ENCODE data around the gene CHRNA5.
A peak's percentile ranks its signal among the peaks of the same experiment; 100 is the strongest.

Gene CHRNA5

DNA sequence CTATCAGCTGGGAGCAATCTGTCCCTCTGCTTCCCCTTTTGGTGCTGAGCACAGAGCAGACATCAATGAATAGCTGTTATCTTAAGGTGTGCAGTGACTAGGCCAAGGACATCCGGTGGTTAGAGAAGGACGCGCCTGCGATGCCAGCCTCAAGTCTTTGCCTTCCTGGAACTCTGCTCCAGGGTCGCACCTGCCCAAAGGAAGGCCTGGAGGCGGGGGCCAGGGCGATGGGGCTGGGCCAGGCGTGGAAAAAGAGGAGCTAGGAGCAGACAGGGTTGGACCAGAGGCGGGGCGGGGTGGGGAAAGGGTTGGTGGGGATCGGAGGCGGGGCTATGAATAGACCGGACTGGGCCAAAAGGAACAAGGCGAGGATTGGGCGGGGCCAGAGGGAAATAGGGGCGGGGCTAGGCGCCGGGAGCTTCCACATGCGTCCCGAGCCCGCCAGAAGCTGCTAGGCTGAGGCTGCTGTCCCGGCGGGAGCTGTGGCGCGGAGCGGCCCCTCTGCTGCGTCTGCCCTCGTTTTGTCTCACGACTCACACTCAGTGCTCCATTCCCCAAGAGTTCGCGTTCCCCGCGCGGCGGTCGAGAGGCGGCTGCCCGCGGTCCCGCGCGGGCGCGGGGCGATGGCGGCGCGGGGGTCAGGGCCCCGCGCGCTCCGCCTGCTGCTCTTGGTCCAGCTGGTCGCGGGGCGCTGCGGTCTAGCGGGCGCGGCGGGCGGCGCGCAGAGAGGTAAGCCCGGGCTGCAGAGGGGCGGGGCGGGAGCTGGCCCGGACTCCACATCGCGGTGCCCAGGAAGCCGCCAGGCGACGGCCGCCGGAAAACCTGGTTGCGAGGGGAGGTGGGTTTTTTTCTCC is at the start of gene CHRNA5:
TSS of gene CHRNA5 (plus strand) at position 424 of the 854 bp plus-strand sequence. CDS start at position 624, 200 bp downstream.
- TF ChIP-seq GATA3 (IDR thresholded peaks at IDR 0.05; ENCODE audit: low read depth, low read length) (no peak), GATA2 (IDR thresholded peaks at IDR 0.05; ENCODE audit: low read depth, low read length) (no peak)

DNA sequence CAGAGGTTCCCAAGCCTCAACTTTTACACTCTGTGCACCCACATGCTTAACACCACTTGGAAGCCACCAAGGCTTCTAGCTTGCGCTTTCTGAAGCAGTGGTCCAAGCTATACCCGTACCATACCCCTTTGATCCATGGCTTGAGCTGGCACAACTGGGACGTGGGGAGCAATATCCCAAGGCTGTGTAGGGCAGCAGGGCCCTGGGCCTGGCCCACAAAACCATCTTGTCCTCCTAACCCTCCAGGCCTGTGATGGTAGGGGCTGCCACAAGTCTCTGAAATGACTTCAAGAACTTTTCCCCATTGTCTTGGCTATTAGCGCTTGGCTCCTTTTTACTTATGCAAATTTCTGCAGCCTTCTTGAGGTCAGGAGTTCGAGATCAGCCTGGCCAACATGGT is 41.1 kb upstream of the CHRNA5 start:
- no peak for TF ChIP-seq GATA2 (IDR thresholded peaks at IDR 0.05; ENCODE audit: low read depth, low read length)
- no peak for TF ChIP-seq GATA3 (IDR thresholded peaks at IDR 0.05; ENCODE audit: low read depth, low read length)

DNA sequence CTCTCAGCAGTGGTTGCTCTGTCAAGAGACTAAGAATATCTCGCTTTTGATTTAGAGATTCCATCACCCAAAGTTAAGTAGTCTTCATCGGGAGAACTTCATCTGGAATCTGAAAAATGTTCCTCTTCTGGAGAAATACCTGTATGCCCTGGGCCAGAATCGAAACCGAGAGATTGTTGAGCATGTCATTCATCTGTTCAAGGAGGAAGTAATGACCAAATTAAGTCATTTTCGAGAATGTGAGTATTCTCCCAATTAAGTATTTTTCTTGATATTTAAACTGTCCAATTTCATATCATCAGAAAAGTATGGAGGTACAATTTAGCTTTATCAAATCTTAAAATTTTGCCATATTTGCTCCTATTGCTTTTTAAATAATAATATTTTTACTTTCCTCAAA is 38.0 kb upstream of the CHRNA5 start:
- TF ChIP-seq GATA2 (IDR thresholded peaks at IDR 0.05; ENCODE audit: low read depth, low read length) (no peak), GATA3 (IDR thresholded peaks at IDR 0.05; ENCODE audit: low read depth, low read length) (no peak)

DNA sequence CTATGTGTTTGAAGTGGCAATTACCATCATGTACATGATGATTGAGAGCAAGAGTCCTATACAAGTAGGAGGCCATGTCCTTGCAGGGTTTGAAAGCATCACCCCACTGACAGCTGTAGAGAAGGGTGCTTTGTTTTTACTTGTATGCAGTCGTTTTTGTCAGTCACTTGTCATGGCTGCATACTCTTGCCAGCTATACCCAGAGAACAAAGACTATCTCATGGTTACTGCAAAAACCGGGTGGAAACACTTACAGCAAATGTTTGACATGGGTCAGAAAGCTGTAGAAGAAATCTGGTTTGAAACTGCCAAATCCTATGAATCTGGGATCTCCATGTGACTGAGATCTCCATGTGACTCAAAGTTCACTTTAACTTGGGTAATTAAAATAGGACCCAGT is 32.0 kb upstream of the CHRNA5 start:
- no peak for TF ChIP-seq GATA3 (IDR thresholded peaks at IDR 0.05; ENCODE audit: low read depth, low read length)
- TF ChIP-seq GATA2 (IDR thresholded peaks at IDR 0.05; ENCODE audit: low read depth, low read length): no peak

DNA sequence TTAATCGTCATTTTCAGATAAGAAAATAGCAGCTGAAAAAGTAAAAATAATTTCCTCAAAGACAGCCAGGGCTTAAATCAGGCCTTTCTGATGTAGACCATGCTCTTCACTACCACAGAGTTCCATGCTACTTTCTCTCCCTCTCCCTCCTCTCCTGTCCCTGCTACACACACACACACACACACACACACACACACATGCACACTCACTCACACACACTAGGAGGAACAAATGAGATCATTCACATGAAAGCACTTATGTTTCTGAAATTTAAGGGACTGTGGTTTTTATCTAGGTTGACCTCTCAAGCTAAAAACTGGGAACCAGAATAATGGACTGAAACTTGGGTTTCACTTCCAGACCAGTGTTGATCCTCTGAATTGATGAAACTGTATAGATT is 29.2 kb upstream of the CHRNA5 start:
- TF ChIP-seq GATA2 (IDR thresholded peaks at IDR 0.05; ENCODE audit: low read depth, low read length): no peak
- TF ChIP-seq GATA3 (IDR thresholded peaks at IDR 0.05; ENCODE audit: low read depth, low read length): no peak

DNA sequence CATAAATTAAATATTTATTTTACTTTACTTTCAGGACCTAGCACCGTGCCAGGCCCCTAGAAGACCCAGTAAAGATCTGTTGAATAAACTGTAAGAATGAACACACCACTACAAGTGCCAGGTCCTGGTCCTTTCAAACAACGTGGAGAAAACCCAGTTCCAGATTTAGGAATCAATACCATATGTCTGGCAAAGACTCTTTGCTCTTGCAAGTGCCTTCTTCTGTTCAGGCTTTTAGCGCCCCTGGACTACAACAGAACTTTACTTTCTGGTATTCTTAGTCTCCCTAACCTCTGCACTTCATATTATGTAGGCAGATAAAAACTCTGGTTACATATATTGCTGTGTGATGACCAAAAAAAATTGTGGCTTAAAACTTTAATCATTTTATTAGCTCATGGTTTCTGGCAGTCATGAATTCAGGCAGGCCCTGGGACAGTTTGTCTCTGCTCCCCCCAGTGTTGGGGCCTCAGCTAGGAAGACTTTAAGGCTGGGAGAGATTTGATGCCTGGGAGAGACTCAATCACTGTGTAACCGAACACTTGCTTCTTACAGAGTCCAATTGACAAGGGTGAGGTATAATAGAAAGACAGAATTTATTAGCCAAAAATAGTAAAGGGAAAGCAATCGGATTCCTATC is 27.9 kb upstream of the CHRNA5 start:
- no peak for TF ChIP-seq GATA3 (IDR thresholded peaks at IDR 0.05; ENCODE audit: low read depth, low read length)
- no peak for TF ChIP-seq GATA2 (IDR thresholded peaks at IDR 0.05; ENCODE audit: low read depth, low read length)

DNA sequence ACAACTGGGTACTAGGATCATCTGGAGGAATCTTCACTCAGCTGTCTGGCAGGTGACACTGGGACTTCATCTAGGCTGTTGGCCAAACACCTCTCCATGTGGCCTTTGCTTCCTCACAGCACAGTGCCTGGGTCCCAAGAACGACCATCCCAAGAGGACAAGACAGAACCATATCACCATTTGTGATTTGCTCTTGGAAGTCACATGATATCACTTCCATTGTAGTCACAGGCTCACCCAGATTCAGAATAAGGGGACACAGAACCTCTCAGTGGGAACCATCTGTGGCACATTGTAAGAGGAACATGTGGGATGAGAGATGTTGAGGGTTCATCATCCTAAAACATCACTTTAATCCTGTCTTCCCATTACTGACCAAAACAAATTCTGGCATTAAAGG is 27.0 kb upstream of the CHRNA5 start:
- no peak for TF ChIP-seq GATA2 (IDR thresholded peaks at IDR 0.05; ENCODE audit: low read depth, low read length)
- TF ChIP-seq GATA3 (IDR thresholded peaks at IDR 0.05; ENCODE audit: low read depth, low read length): no peak

DNA sequence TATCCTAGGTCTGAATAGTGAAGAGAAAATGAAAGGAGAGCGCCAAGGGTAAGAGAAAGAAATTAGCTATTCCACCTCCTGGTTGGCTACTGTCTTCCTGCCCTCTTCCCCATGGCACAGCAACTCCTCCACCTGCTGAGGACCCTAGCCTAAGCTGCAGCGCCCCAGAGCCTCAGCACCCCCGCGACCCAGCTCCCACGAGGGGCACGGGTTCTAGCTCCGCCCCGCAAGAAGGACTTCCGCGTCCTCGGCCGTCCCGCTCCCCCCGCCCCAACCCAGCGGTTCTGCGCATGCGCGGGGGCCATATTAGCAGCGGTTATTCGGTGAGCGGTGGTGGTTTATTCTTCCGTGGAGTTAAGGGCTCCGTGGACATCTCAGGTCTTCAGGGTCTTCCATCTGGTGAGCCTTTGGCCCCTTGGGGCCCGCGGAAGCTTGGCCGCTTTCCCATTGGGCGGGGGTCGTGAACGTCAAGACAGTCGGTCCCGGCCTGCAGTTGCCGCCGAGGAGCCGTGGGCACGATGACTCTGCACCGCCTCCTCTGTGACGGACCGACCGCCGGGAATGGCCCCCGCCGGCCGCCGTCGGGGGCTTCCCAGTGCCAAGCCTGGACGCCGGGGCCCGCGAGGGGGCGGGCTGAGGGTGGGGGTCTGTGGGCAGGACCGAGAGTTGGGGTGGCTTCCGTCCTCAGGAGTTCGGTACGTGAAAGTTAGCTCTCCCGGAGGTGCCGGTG is 25.0 kb upstream of the CHRNA5 start, which contains the start of gene PSMA4:
TSS of gene PSMA4 (plus strand) at position 304 of the 730 bp plus-strand sequence. CDS start 1,484 bp downstream, outside the sequence.
- no peak for TF ChIP-seq GATA2 (IDR thresholded peaks at IDR 0.05; ENCODE audit: low read depth, low read length)
- TF ChIP-seq GATA3 (IDR thresholded peaks at IDR 0.05; ENCODE audit: low read depth, low read length): no peak

DNA sequence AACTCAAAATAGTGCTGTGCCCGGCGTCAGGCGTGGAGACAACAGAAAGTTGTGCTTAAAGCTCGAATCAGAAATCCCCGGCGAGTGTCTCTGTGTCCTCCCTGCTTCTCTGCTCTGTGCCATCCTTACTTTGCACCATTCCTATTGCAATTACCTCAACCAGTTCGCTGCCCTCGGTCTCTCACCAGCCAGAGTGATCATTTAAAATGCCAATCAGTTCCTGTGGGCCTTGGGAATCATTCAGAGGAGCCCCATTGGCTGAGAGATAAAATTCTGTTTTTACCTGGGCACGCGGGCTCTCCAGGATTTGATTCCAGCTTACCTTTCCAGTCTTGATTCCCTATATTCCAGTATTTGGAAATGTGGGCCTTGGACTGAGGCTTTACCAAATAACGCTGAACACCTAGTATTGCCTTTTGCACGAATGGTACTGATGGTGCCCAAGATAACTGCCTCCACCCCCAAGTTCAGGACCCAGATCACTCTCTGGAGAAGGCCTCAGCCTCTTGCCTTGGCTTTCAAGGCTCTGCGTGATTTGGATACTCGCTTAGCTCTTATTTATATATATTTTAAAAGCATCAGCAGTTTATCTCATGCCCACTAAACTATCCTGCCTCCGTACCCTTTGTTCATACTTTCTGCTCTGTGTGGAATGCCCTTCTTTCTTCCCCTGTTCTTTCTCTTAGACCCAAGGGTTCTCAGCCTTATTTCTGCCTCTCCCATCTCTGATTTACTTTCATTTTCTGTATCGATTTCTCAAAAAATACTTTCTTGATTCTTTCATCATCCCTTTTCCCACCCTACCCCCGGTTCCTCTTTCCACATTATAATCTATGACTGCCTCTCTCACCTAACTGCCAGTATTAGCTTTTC is 24.2 kb upstream of the CHRNA5 start:
- no peak for TF ChIP-seq GATA3 (IDR thresholded peaks at IDR 0.05; ENCODE audit: low read depth, low read length)
- TF ChIP-seq GATA2 (IDR thresholded peaks at IDR 0.05; ENCODE audit: low read depth, low read length): peak; percentile 70

DNA sequence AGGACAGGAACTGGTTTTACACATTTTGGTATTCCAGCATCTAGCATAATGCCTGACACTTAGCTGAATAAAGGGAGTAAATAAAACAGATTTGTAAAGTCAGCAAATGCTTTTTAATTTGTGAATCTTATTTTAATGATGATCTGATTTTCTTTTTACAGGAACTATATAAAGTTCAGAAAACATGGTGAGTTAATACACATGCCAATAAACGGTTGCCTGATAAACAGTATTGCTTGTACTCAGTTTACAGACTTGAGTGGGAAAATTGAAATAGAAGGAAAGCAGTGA is 23.6 kb upstream of the CHRNA5 start:
- no peak for TF ChIP-seq GATA3 (IDR thresholded peaks at IDR 0.05; ENCODE audit: low read depth, low read length)
- no peak for TF ChIP-seq GATA2 (IDR thresholded peaks at IDR 0.05; ENCODE audit: low read depth, low read length)

DNA sequence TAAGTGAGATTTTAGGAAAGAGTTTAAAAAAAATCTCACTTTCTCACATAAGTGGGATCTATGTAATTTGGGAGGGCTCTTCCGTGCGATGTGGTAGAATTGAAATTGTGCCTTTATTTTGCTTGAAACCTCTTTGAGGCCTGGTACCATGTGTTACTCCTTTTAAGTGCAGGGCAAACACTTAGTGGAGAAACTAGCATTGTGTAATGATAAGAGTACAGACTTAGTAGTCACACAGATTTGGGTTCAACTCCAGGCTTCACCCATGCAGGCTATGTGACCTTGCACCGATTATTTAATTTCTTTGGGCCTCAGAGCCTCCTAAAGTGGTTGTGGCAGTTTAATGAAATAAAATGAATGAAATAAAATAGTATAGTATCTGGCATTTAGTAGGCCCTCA is 22.7 kb upstream of the CHRNA5 start:
- TF ChIP-seq GATA2 (IDR thresholded peaks at IDR 0.05; ENCODE audit: low read depth, low read length) (no peak), GATA3 (IDR thresholded peaks at IDR 0.05; ENCODE audit: low read depth, low read length) (no peak)

DNA sequence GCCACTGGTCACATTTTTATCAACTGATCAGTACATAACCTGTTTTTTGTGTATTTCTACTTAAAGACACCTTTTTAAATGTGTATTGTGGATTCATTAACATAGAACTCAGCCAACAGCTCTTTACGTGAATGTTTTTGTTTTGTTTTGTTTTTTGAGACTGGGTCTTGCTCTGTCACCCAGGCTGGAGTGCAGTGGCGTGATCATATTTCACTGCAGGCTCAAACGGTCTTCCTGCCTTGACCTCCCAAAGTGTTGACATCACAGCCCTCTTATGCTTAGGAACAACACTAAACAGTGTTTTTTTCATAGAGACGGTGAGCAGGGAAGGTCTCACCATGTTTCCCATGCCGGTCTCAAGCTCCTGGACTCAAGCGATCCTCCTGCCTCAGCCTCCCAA is 15.1 kb upstream of the CHRNA5 start:
- TF ChIP-seq GATA3 (IDR thresholded peaks at IDR 0.05; ENCODE audit: low read depth, low read length) (no peak), GATA2 (IDR thresholded peaks at IDR 0.05; ENCODE audit: low read depth, low read length) (no peak)

DNA sequence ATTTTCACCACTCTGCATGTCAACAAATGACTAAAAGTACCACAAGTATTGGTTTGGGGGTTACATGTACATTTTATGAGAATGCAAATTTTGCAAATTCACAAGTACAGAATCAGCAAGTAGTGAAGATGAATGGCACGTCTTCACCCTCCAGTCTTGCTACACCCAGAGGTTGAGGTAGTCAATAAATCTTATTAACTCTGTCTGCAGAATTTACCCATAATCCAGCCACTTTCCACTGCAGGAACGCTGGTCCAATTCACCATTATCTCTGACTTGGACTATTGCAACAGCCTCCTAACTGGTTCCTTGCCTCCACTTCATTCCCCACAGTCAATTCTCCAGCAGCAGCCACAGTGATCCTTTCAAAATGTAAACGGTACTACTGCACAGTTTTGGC is 14.5 kb upstream of the CHRNA5 start:
- TF ChIP-seq GATA3 (IDR thresholded peaks at IDR 0.05; ENCODE audit: low read depth, low read length): no peak
- no peak for TF ChIP-seq GATA2 (IDR thresholded peaks at IDR 0.05; ENCODE audit: low read depth, low read length)

DNA sequence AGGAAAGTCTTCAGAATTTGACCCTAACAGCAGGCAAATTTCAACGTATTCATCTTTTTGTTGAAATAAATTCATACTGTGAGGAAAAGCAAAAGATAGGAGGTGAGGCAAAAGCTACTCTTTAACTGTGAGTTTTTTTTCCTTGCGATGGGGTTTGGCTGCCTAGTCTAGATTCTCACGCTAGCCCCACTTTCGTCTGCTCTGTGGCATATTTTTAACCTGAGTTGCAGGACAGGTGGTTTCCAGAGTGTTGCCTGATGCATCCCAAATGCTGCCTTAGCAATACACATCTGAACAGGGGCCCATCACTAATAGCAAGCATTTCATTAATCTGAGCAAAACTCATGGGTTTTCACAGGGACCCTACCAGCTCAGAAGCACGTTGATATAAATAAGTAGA is 13.4 kb upstream of the CHRNA5 start:
- TF ChIP-seq GATA2 (IDR thresholded peaks at IDR 0.05; ENCODE audit: low read depth, low read length) (no peak), GATA3 (IDR thresholded peaks at IDR 0.05; ENCODE audit: low read depth, low read length) (no peak)
